ENCODE data around the gene LMNA.

The LMNA gene

GRCh38 chr1:156143765-156144489, 29.4 kb downstream of the LMNA start:
- DNase-seq (ENCODE audit: low read depth): no peak

DNA sequence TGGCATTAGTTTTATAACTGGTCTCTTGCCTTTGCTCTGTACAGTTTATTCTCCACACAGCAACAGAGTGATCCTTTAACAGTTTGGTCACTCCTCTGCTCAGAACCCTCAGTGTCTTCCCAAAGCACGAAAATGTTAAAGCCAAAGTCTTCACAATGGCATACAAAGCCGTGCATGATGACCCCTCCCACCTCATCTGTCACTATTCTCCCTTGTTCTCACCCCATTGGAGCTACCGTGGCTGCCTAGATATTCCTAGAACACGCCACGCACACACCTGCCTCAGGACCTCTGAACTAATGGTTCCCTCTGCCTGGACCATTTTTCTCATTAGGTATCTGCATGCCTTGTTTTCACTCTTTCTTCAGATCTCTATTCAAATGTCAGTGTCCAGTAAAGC, 30.2 kb downstream of the LMNA start:
- no peak for DNase-seq (ENCODE audit: low read depth)

DNA sequence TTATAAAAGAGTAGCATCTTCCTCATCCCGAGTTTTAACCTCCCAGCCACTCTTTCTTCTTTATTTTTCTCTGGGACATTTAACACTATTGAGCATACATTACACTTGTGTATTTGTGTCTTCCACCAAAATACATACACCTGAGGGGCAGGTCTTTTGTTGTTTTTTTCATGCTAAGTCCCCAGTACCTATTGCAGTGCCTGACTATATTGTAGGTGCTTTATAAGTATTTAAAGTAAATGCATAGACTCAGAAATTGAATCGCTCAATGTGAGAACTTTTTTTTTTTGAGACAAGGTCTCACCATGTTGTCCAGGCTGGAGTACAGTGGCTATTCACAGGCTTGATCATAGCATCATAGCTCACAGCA, 31.1 kb downstream of the LMNA start:
- no peak for DNase-seq (ENCODE audit: low read depth)

DNA sequence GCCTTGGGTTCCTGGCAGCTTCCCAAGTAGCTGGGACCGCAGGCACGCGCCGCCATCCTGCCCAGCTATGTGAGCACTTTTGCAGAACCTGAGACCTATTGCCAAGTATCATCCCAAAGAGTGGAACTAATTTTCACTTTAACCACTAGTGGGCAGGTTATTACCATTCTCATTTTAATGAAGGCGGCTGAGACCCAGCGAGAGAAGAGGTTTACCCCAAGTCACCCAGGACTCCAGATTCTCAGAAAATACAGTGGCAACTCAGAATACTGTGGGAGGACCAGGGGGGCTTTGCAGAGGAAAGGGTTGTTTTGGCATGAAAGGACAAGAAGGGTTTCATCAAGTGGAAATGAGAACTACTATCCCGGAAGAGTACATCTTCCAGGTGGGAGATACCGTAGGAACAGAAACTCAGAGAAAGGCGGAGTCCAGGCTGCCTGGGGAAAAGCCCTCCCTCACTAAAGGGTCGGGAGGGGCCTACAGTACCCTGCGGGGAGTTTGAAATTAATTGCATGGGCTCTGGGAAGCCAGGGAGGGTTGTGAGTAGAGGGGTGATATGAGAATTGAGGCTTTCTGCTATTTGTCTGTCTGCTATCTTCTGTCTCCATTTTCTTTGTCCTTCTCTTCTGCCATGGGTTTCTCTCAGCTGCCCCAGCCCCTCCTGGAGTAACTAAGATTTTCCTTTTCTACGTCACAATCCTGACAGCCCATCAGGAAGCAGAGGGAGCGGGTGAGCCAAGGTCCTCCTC, 31.7 kb downstream of the LMNA start:
- DNase-seq (ENCODE audit: low read depth): no peak

DNA sequence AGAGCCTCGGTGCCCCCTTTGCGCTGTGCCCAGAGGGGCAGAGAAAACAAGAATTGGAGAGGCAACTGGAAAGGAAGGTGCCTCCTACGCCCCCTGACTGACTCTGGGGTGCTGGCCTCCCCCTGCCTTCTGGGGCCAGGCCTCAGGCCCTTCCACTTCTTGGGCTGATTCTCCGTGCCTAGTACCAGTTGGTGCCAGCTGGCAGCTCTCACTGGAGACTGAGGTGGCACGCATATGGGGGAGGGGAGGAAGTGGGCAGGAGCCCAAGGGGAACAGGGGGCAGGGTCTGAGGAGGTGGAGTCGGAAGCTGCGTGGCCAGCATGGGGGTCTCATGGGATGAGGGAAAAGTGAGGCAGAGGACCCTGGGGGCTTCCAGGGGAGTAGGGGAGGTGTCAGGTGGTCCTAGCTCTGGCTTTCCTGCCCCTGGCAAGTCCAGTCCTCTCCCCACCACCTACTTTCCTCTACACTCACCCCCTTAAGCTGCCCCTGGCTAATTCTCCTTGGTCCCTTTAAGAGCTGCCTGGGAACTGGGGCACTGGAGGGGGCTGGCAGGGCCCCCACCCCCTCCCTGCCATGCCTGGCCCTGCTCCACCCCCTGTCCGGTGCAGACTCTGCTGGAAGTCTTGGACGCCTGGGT, 32.4 kb downstream of the LMNA start:
- no peak for DNase-seq (ENCODE audit: low read depth)

DNA sequence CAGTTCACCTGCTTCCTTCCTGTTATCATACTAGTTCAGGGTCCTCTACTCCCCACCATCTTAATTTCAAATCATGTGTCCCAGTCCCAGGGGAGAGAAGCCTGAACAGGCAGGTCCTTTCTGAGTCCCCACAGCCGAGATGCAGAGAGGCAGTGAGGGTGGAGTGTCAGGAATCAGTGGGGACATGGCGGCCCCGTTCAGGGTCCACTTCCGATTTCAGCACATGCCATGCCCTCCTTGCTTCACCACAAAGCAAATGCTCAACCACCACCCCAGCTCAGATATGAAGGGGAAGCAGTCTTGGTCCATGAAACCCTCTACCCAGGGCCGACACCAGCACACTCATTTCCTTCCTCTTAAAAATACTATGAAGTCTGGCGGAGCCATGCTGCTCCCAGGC, 33.7 kb downstream of the LMNA start:
- DNase-seq (ENCODE audit: low read depth): no peak

GRCh38 chr1:156149374-156150332, 35.1 kb downstream of the LMNA start:
- DNase-seq (ENCODE audit: low read depth): no peak

- no peak for DNase-seq (ENCODE audit: low read depth)
Observed at GRCh38 chr1:156150333-156151011, 36.0 kb downstream of the LMNA start.

- no peak for DNase-seq (ENCODE audit: low read depth)
Observed at GRCh38 chr1:156151093-156151688, 36.7 kb downstream of the LMNA start.

DNA sequence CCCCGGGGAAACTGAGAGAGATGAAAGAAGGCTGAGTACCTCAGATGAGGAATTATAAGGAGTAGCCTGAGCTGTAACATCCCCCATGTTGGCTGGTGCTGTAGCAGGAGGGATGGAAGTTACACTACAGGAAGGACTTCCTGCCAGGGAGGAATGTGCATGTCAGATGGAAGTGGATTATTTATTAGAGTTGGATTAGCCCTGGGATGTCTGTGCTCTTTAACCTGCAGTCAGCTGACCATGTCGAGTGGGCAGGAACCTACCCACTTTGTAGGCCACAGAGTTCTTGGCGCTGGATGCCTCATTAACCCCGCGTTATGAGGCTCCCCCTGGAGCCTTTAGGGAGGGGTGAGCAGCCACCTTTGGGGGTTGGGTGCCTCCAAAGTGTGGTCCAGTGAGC, 38.1 kb downstream of the LMNA start:
- DNase-seq (ENCODE audit: low read depth): no peak

DNA sequence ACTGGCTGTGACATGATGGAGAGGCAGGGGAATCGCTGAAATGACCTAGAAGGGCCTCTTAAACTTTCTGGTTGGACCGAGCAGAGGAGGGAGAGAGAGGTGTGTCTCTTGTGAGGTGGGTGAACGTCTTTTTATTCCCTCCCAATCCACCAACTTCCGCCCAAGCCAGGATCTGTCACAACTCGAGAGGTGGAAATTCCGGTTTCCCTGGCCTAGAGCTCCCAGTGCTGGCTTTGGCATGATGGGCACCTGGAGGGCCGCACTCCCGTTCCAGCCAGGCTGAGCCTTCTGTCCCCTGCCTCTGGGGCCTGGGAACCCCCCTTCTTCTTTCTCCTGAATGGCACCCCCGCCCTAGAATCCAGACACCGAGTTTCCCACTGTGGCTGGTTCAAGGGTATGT, 38.9 kb downstream of the LMNA start, which contains the start of gene SEMA4A:
SEMA4A (plus strand) TSS at position 224 of the 400 bp plus-strand sequence. CDS start 994 bp downstream, outside the sequence.
- DNase-seq (ENCODE audit: low read depth): no peak

DNA sequence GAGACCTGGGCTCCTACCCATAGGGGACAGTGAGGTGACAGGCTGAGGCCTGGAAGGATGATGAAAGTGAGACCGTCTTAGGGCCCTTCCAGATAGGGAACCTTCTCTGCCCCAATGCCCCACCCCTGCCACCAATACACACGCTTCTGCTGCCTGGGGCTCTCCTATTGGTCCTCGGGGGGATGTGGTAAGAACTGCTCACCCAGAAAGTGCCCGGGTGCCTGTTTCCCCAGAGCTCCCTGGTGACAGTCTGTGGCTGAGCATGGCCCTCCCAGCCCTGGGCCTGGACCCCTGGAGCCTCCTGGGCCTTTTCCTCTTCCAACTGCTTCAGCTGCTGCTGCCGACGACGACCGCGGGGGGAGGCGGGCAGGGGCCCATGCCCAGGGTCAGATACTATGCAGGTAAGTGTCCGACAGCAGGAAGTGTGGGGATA, 39.8 kb downstream of the LMNA start:
- DNase-seq (ENCODE audit: low read depth): no peak

DNA sequence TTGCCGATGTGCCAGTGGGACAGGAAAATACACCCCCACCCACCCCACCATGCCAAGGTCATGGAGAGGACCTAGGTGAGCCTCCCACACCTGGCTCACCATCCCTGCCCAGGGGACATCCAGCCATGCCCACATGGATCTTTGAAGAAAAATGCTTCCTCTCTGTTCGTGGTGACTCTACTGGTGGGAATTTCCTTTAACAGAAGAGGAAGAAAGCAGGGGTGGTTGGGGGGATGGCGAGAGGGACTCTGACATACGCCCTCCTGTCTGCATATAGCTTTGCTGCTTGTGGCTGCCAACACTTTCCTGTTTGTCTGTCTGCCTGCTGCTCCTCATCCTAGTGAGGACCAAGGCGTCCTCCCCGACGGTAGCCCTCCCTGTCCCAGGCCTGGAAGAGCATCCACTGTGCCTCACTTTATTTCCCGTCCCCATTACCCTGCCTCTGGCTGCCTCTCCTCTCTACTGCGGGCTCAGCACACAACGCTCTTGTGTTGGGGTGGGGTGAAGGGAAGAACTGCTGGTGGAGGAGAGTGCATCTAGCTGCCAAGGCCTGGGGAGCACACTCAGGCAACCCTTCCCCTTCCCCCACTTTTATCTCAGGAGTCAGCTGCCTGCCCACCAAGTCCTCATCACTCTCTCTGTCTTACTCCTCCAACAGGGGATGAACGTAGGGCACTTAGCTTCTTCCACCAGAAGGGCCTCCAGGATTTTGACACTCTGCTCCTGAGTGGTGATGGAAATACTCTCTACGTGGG, 41.4 kb downstream of the LMNA start:
- no peak for DNase-seq (ENCODE audit: low read depth)

DNA sequence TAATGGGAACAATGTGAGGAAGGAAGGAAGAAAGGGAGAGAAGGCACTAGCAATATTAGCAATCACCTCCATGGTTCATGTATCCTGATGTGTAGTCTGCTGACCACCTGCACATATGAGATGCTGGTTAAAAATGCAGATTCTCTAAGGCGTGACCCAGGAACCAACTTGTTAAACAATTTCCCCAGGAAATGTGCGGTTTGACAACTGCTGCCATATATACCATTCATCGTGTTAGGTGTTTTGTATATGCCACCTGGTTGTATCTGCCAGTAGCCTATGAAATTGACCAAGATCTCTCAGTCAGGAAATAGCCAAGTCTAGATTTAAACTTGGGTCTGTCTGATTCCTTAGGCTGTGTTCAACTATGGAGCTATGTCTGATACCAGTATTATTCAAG, 43.0 kb downstream of the LMNA start:
- no peak for DNase-seq (ENCODE audit: low read depth)

DNA sequence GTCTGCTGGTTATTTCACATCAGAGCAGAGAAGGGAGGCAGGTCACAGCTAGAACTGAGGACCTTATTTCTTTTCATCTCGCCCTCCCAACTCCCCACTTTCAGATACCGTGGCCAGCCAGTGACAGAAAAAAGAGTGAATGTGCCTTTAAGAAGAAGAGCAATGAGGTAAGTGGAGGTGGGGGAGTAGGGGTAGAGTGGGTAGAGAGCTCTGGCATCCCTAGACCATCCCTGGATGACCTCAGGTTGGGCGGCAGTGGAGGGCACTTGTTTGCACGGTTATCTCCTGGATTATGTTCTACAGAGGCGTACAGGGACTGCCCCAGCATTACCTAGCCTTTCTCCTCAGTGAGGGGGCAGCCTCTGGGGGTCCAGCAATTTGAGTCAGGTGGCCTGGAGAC, 43.5 kb downstream of the LMNA start:
- no peak for DNase-seq (ENCODE audit: low read depth)

- no peak for DNase-seq (ENCODE audit: low read depth)
Observed at GRCh38 chr1:156160000-156160742, 45.7 kb downstream of the LMNA start.

DNA sequence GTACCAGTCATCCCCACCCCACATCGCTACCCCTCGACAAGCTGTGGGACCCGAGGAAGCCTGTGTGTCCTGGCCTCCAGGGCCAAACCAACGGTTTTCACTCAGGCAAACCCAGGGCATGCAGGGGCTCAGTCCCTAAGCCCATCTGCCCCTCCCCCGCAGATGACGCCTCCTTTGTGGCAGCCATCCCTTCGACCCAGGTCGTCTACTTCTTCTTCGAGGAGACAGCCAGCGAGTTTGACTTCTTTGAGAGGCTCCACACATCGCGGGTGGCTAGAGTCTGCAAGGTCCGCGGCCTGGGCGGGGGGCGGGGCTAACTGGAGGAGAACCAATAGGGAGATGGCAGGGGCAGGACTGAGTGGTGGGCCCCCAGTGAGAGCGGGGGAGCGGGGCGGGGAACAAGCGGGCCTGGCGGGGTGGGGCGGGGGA, 46.2 kb downstream of the LMNA start:
- DNase-seq (ENCODE audit: low read depth): peak; percentile 53

DNA sequence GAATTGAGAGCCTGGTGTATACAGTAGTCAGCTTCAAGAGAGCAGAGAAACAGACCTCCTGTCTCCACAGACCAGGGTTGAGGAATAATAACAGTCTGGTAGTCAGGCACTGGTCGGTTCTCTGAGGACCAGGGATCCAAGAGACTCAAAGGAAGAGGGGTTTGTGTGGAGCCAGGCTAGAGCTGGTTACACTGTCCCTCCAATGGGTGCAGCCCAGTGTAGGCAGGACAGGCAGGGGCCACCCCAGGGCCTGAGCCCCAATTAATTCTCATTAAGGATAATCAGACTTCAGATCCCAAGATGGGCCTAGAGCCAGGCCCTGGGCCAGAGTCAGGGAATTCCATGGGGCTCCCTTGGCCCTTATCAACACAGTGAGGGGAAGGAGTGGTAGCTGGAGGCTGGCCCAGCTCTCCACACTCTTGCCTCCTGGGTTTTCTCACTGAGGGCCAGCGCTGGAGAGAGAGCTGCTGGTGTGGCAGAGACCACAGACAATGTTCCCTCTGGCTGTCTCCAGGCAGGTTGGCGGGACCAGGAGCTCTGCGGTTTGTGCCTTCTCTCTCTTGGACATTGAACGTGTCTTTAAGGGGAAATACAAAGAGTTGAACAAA, 48.0 kb downstream of the LMNA start:
- no peak for DNase-seq (ENCODE audit: low read depth)

DNA sequence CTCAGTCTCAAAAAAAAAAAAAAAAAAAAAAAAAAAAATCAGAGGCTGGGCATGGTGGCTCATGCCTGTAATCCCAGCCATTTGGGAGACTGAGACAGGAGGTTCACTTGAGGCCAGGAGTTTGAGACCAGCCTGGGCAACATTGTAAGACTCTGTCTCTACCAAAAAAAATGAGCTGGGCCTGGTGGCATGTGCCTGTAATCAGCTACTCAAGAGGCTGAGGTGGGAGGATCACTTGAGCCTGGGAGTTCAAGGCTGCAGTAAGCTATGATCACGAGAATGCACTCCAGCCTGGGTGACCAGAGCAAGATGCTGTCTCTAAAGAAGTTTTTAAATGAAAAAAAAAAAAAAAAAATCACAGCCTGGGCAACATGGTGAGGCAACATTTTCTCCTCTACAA, 49.2 kb downstream of the LMNA start:
- no peak for DNase-seq (ENCODE audit: low read depth)
